ENCODE data around the gene LAMP1.

LAMP1 gene

DNA sequence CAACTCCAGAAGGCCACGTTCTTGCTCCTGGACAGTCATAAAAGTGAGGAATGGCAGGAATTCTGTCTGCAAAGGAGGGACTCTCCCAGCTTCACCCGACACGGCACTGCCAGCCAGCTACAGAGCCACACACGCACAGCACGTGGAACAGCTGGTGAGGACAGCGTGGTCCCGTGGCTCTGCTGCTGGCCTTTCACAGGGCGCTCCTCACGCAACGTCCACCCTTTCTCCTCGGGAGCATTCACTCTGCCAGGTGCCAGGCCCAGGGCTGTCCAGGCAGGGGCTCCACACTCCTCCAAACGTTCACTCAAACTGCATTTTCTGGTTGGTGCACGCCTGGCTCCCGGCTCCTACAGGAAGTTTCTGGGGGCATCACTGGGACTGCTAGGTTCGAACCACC, 52.5 kb downstream of the LAMP1 start:
- no peaks in the 10 kb centered on the region for H3K4me1 Mint-ChIP-seq
- H3K4me3 Mint-ChIP-seq: no peak overlapping the region
- H3K27ac Mint-ChIP-seq: no peak overlapping the region
- peaks cover 5% of the 10 kb centered on the region for H3K36me3 Mint-ChIP-seq
- no peak for DNase-seq
- peaks cover 16% of the 10 kb centered on the region for H3K9me3 Mint-ChIP-seq
- H3K27me3 Mint-ChIP-seq: peaks cover 4% of the 10 kb centered on the region
- CTCF ChIA-PET: interaction anchor here (0.6 kb wide), 1 partner anchor 17 kb away, joined by 3 read pairs; no protein-coding TSS in a partner anchor

DNA sequence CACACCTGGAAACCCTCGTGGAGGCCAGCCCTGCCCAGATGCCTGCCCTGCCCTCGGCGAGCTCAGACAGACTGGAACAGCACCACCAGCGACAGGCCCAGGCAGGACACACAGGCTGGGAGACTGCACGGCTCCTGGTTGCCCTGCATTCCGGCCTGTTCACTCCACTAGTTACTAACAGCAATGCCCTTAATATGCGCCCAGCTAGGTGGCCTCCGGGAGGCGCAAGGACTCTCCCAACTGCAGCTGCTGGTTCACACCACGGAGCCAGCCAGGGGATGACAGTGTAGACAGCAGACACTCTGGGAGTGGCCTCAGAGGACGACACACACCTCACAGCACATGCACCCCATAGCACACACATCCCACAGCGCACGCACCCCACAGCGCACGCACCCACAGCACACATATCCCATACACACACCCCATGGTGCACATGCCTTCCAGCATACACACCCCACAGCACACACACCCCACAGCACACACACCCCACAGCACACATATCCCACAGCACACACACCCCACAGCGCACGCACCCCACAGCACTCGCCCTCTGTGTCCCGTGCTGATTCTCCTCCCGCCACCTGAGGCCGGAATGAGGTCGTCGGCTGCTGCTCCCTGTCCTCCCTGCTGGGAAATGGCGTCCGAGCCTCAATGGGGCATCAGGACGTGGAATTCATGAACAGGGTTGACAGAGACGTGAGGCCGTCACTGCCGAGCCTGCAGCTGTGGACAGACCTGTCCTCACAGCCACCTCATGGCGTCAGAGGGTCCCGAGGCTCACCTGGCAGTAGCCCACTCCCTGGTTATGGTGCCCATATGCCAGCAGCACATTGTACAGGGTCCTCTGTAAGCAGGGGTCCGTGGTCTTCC, 53.3 kb downstream of the LAMP1 start:
- peaks cover 4% of the 10 kb centered on the region for H3K27me3 Mint-ChIP-seq
- no peaks in the 10 kb centered on the region for H3K4me1 Mint-ChIP-seq
- H3K9me3 Mint-ChIP-seq: peaks cover 12% of the 10 kb centered on the region
- H3K4me3 Mint-ChIP-seq: no peak overlapping the region
- CTCF ChIA-PET: interaction anchor here (0.6 kb wide), 1 partner anchor 16 kb away, joined by 3 read pairs; no protein-coding TSS in a partner anchor
- no peak for DNase-seq
- peaks cover 3% of the 10 kb centered on the region for H3K36me3 Mint-ChIP-seq
- no peak overlapping the region for H3K27ac Mint-ChIP-seq

DNA sequence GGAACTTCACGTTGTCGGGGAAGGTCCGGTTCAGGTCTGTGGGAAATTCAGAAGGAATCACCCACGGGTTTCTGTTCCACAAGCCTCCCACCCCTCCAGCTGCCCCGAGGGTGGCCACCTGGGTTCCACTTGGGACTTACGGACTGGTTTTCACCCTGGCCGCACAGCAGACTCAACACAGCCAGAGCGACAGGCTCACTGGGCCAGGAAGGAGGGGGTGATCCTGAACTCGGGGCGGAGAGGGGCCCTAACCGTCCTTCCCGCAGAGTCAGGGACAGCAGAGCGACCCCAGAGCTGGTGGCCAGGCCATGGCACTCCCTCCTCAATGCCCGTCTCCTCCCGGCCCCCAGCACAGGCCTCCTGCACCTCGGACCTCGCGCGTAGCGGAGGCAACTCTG, 53.9 kb downstream of the LAMP1 start:
- peaks cover 4% of the 10 kb centered on the region for H3K27me3 Mint-ChIP-seq
- H3K4me3 Mint-ChIP-seq: no peak overlapping the region
- no peaks in the 10 kb centered on the region for H3K36me3 Mint-ChIP-seq
- H3K27ac Mint-ChIP-seq: no peak overlapping the region
- CTCF ChIA-PET: no interaction called here
- no peak for DNase-seq
- peaks cover 7% of the 10 kb centered on the region for H3K9me3 Mint-ChIP-seq
- H3K4me1 Mint-ChIP-seq: no peaks in the 10 kb centered on the region

DNA sequence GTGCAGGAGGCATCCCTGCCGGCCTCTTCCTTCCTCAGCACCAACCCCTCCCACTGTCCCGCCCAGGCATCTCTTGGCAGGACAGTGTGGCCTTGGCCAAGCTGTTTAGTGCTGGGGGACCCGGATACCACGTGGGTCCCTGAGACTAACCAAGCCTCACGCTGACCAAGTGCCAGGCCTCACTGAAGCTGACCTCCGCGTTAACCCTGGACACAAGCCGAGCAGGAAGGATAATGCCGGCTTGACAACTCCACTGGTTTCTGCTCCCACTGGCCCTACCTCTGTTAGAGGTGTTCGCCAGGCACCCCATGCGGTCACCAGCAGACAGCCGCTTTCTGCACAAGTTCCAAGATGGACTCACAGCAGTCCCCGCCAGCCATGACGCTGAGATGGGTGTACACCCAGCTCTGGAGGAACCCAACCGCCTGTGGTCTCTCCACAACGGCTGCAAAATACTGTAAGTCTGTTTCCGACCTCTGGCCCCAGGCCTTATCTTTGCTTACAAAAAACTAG, 54.5 kb downstream of the LAMP1 start:
- CTCF ChIA-PET: no interaction called here
- H3K4me1 Mint-ChIP-seq: no peaks in the 10 kb centered on the region
- no peak overlapping the region for H3K4me3 Mint-ChIP-seq
- no peaks in the 10 kb centered on the region for H3K36me3 Mint-ChIP-seq
- H3K27ac Mint-ChIP-seq: no peak overlapping the region
- peaks cover 4% of the 10 kb centered on the region for H3K27me3 Mint-ChIP-seq
- DNase-seq: no peak
- H3K9me3 Mint-ChIP-seq: peaks cover 7% of the 10 kb centered on the region

DNA sequence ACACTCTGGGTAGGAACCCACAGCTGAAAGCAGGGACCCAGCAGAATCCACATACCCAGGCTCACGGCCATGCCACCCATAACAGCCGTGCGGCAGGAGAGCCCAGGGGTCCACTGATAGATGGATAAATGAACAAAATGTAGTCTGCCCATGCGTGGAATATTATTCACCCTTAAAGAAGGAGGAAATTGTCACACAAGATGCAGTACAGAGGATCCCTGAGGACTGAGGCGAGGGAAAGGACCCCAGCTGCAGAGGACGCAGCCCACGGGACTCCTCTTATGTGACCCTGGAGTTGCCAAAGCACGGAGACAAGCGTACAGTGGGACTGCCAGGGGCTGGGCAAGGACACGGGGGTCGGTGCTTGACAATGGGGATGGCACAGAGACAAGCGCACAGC, 56.2 kb downstream of the LAMP1 start:
- CTCF ChIA-PET: interaction anchor here (0.6 kb wide), 1 partner anchor 311 kb away, joined by 3 read pairs; no protein-coding TSS in a partner anchor
- H3K4me3 Mint-ChIP-seq: no peak overlapping the region
- H3K27ac Mint-ChIP-seq: no peak overlapping the region
- H3K4me1 Mint-ChIP-seq: no peaks in the 10 kb centered on the region
- peaks cover 3% of the 10 kb centered on the region for H3K9me3 Mint-ChIP-seq
- H3K27me3 Mint-ChIP-seq: peaks cover 4% of the 10 kb centered on the region
- no peak for DNase-seq
- no peaks in the 10 kb centered on the region for H3K36me3 Mint-ChIP-seq

DNA sequence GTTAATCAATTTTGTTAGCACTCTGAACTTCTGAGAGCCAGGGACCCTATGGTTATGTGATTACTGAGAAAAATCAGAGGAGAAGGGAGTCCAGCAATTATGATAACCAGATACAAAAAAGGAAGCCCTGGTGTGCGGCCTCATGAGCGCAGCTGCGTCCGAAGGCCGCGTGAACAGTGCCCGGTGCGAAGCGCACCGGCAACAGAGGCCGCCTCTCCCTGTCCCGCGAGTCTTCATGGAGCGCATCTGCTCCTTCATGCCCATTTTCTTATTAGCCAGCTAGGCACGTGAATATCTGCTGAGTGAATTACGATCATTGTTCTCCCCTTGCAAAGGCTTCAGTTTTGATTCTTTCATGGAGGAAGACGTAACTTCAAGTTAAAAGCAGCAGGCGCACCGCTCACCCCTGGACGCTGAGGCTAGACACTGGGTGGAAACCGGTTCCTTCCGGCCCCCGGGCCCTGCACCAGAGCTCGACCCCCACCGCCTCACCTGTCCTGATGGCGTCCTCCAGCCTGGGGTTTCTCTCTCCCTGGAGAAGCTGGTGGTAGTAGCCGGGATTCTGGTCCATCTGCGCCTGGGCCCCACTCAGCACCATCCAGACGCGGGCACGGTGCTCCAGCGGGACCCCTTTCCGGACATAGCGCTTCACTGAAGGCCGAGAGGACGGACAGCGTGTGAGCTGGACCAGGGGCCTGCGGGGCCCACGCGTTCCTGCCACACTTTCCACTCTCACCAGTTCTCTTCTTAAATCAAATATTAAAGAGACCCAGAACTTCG, 58.0 kb downstream of the LAMP1 start:
- CTCF ChIA-PET: no interaction called here
- no peaks in the 10 kb centered on the region for H3K9me3 Mint-ChIP-seq

DNA sequence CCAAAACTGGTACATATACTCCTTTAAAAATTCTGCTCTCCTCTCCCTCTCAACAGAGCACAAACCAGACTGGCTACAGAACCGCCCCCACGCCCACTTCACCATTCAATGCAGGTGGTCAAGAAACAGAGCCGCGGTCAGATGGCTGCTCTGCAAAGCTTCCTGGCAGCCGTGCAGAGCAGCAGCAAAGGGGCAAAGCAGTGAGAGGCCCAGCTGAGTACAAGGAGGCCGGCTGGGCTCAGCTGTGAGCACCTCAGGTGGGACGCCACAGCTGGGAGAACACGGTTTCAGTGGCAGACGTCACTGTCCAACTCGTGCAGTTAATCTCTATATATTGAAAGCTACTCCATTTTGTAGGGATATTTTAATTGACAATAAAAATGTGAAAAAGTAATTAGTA, 58.6 kb downstream of the LAMP1 start:
- H3K27me3 Mint-ChIP-seq: peaks cover 16% of the 10 kb centered on the region
- H3K9me3 Mint-ChIP-seq: no peaks in the 10 kb centered on the region
- CTCF ChIA-PET: no interaction called here
- no peak overlapping the region for H3K27ac Mint-ChIP-seq
- no peaks in the 10 kb centered on the region for H3K36me3 Mint-ChIP-seq
- DNase-seq: no peak
- H3K4me1 Mint-ChIP-seq: no peaks in the 10 kb centered on the region
- no peak overlapping the region for H3K4me3 Mint-ChIP-seq

More for the DNA sequence above, 58.0 kb downstream of the LAMP1 start:
- peaks cover 10% of the 10 kb centered on the region for H3K27me3 Mint-ChIP-seq
- no peak overlapping the region for H3K4me3 Mint-ChIP-seq
- no peaks in the 10 kb centered on the region for H3K36me3 Mint-ChIP-seq
- no peak overlapping the region for H3K27ac Mint-ChIP-seq
- H3K4me1 Mint-ChIP-seq: no peaks in the 10 kb centered on the region
- DNase-seq: no peak

DNA sequence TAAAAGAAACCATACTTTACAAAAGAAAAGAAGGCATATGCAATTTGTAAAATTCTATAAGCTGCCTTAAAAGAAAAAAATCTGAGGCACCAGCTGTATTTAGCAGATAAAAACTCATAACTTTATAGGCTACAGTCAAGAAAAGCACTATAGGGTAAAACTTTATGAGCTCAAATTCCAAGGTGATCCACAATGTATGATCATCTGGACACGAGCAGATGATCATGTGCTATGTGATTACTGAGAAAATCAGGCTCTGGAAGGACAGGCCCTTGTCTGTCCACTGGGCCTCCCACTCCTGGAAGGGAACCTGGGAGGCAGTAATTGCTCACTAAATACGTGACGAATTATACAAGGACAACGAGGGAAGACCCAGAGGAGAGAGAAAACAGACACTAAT, 59.6 kb downstream of the LAMP1 start:
- no peak for DNase-seq
- H3K9me3 Mint-ChIP-seq: no peaks in the 10 kb centered on the region
- H3K27me3 Mint-ChIP-seq: peaks cover 25% of the 10 kb centered on the region
- H3K27ac Mint-ChIP-seq: no peak overlapping the region
- CTCF ChIA-PET: no interaction called here
- H3K4me1 Mint-ChIP-seq: no peaks in the 10 kb centered on the region
- no peak overlapping the region for H3K4me3 Mint-ChIP-seq
- H3K36me3 Mint-ChIP-seq: no peaks in the 10 kb centered on the region

DNA sequence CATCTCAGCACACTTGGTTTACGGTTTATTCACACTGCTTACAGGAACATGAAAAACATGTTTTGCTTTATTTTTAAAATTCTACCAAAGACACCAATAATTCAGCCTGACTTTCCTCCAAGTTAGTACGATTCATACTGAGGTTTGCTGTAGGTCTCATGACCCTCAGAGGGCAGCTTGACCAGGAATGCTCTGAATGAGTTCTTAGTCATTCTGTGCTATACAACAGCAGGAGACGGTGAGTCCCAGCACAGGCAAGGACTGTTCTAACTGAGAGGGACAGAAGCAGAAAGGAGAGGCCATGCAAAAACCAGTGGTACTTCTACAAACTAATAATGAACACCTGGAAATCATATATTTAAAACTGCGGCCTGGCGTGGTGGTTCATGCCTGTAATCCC, 60.5 kb downstream of the LAMP1 start:
- peaks cover under 1% of the 10 kb centered on the region for H3K4me1 Mint-ChIP-seq
- CTCF ChIA-PET: no interaction called here
- H3K27ac Mint-ChIP-seq: no peak overlapping the region

DNA sequence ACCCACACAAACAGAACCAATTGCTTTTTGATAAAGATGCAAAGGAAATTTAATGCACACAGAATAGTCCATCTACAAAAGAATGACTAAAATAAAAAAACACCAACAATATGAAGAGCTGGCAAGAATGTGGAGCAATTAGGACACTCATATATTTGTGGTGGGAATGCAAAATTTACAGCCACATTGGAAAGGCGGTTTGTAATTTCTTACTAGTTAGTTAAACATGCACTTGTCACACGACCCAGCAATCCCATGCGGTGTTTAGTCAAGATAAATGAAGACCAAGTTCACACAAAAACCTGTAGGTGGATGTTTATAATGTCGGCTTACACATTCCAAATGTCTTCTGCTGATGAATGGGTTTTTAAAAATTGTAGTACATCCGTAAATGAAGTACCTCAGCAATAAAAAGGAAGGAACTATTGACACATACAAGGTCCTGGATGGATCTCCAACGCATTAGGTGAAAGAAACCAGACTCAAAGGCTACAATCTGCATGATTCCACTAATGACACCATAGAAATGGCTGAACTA, 61.7 kb downstream of the LAMP1 start:
- no peak for DNase-seq
- no peaks in the 10 kb centered on the region for H3K9me3 Mint-ChIP-seq
- CTCF ChIA-PET: no interaction called here
- peaks cover 43% of the 10 kb centered on the region for H3K27me3 Mint-ChIP-seq
- H3K4me1 Mint-ChIP-seq: peaks cover 3% of the 10 kb centered on the region
- H3K27ac Mint-ChIP-seq: no peak overlapping the region
- no peak overlapping the region for H3K4me3 Mint-ChIP-seq
- H3K36me3 Mint-ChIP-seq: no peaks in the 10 kb centered on the region

More for the DNA sequence above, 60.5 kb downstream of the LAMP1 start:
- no peaks in the 10 kb centered on the region for H3K9me3 Mint-ChIP-seq
- DNase-seq: no peak
- no peaks in the 10 kb centered on the region for H3K36me3 Mint-ChIP-seq
- peaks cover 35% of the 10 kb centered on the region for H3K27me3 Mint-ChIP-seq
- H3K4me3 Mint-ChIP-seq: no peak overlapping the region

DNA sequence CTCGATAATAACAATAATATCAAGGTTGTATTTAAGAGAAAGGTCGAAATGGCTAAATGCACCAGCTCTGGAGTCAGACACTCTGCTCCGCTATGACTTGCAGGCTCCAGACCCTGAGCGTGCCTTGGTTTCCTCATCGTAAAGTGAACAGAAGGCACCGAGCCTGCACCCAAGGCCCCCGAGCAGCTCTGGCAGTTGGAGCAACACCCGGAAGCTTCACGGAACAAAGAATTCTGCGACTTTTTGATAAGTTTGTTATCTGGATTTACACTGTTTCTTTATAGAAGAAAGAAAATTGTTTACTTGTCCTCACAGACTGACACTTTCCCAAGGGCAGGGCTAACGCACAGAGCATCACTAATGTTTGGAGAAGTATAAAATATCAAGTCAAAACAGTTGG, 62.5 kb downstream of the LAMP1 start:
- Mint-ChIP-seq H3K4me1 (peaks cover 3% of the 10 kb centered on the region), H3K4me3 (no peak overlapping the region), H3K36me3 (no peaks in the 10 kb centered on the region), H3K9me3 (no peaks in the 10 kb centered on the region), H3K27me3 (peaks cover 47% of the 10 kb centered on the region), H3K27ac (no peak overlapping the region)
- DNase-seq: no peak
- CTCF ChIA-PET: no interaction called here

DNA sequence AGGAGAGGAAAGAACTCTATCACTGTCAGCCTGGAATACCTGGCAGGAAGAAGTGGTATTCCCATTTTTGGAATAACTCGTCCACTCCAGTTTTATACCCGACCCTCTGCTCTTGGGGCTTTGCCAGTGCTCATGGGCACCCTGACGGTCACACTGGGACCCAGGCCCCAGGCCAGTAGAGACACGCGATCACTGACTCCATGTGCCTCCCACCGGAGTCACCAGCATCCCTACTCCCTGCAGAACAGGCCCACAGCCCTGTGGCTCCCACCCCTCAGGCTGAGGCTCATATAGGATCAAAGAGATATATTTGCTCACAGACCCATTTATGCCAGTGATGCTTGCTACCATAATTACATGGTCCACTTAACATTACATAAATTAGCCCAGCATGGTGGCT, 63.4 kb downstream of the LAMP1 start:
- CTCF ChIA-PET: no interaction called here
- Mint-ChIP-seq H3K36me3 (no peaks in the 10 kb centered on the region), H3K27me3 (peaks cover 55% of the 10 kb centered on the region), H3K9me3 (no peaks in the 10 kb centered on the region), H3K4me3 (no peak overlapping the region), H3K27ac (no peak overlapping the region), H3K4me1 (peaks cover 3% of the 10 kb centered on the region)
- DNase-seq: no peak

DNA sequence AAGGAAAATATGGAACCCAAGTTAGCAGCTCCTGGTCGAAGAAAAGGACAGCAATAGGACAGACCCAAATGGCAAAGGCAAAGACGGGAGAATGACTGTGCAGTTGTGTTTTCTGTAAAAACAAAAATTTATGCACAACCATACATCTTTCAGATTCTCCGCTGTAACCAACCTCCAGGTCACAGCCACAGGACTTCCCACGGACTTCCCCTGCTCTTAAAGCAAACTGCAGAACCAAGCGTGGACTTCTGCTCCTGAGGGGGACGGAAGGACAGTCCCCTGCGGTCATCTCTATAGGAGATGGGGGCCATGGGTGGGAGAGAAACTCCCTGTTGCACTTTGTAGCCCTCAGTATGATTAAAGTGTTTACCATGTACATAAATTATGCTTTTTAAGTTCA, 64.4 kb downstream of the LAMP1 start:
- H3K36me3 Mint-ChIP-seq: no peaks in the 10 kb centered on the region
- H3K27me3 Mint-ChIP-seq: peaks cover 65% of the 10 kb centered on the region
- H3K27ac Mint-ChIP-seq: no peak overlapping the region
- peaks cover 5% of the 10 kb centered on the region for H3K4me1 Mint-ChIP-seq
- no peak overlapping the region for H3K4me3 Mint-ChIP-seq
- CTCF ChIA-PET: no interaction called here
- H3K9me3 Mint-ChIP-seq: no peaks in the 10 kb centered on the region
- no peak for DNase-seq

DNA sequence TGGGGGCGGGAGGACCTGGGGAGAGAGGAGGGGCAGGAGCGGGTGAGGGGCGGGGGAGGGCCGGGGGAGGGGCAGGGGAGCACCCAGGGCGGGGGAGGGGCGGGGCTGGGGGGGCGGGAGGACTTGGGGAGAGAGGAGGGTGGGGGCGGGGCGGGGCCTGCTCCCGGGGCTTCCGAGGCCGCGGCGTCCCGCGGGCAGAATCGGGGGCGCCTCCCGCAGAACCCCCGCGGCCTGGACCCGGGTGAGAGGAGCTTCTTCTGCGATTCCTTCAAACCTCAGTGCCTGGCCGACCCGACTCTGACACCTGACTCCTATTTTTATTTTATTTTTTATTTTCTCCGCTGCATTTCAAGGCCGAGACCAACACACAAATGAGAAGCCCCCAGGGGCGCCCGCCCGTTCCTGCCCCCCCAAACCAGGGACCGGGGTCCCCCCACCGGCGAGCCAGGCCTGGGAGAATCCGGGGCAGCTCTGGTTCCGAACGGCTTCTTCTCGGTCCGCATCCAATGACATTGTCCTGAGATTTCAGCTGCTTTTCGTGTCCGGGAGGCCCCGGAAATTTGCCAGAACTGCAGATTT, 67.4 kb downstream of the LAMP1 start:
- Mint-ChIP-seq H3K36me3 (no peaks in the 10 kb centered on the region), H3K4me1 (peaks cover 5% of the 10 kb centered on the region), H3K27me3 (peaks cover 67% of the 10 kb centered on the region), H3K4me3 (no peak overlapping the region), H3K9me3 (no peaks in the 10 kb centered on the region), H3K27ac (no peak overlapping the region)
- DNase-seq: no peak
- CTCF ChIA-PET: no interaction called here
